Fibroblast of skin of right quadriceps (primary cell): ENCODE data around the gene RAD51C.
"Not testable (repeated sequence)": the region's sequence is repeated elsewhere in the genome, so short reads cannot be mapped to it uniquely, and the experiment has no call there.

Source experiments
- DNase-seq: peaks from one replicate; pipeline ENCODE4 v3.0.0-alpha.2; 2013

Gene RAD51C

GRCh38 chr17:58684462-58684861 lies 7.9 kb upstream of the RAD51C start:
- not testable (repeated sequence) for DNase-seq

- DNase-seq = no peak
These were observed 5.4 kb upstream of the RAD51C start for GRCh38 chr17:58686980-58687379.

GRCh38 chr17:58688521-58688920 lies 3.9 kb upstream of the RAD51C start:
- no peak for DNase-seq

GRCh38 chr17:58690033-58690432 lies 2.4 kb upstream of the RAD51C start:
- DNase-seq = not testable (repeated sequence)

- no peak for DNase-seq
These were observed 632 bp upstream of the RAD51C start, which contains the start of gene TEX14 for GRCh38 chr17:58691701-58692238. TSS of gene TEX14 (minus strand) at chr17:58692045. CDS start at chr17:58652001, 40,044 bp downstream.

GRCh38 chr17:58693208-58693607 lies 806 bp downstream of the RAD51C start:
- DNase-seq = no peak

- no peak for DNase-seq
These were observed 1.3 kb downstream of the RAD51C start for GRCh38 chr17:58693751-58694150.

GRCh38 chr17:58694302-58694701 lies 1.9 kb downstream of the RAD51C start:
- no peak for DNase-seq

GRCh38 chr17:58694826-58695225 lies 2.4 kb downstream of the RAD51C start:
- DNase-seq = no peak

- DNase-seq = no peak
These were observed 7.4 kb downstream of the RAD51C start for GRCh38 chr17:58699771-58700170.

- no peak for DNase-seq
These were observed 9.7 kb downstream of the RAD51C start for GRCh38 chr17:58702045-58702476.

- no peak for DNase-seq
These were observed 10.3 kb downstream of the RAD51C start for GRCh38 chr17:58702708-58703107.

- DNase-seq = peak; percentile 20
These were observed 10.9 kb downstream of the RAD51C start for GRCh38 chr17:58703137-58703915.

- no peak for DNase-seq
These were observed 11.5 kb downstream of the RAD51C start for GRCh38 chr17:58703916-58704286.

GRCh38 chr17:58706351-58707140 lies 14.1 kb downstream of the RAD51C start:
- no peak for DNase-seq

- DNase-seq = peak; percentile 55
These were observed 18.6 kb downstream of the RAD51C start for GRCh38 chr17:58710948-58711552.

GRCh38 chr17:58722274-58722673 lies 29.9 kb downstream of the RAD51C start:
- no peak for DNase-seq

GRCh38 chr17:58722696-58723095 lies 30.3 kb downstream of the RAD51C start:
- DNase-seq = no peak

- DNase-seq = peak; percentile 26
These were observed 36.4 kb downstream of the RAD51C start for GRCh38 chr17:58728798-58729197.

- no peak for DNase-seq
These were observed 38.5 kb downstream of the RAD51C start for GRCh38 chr17:58730937-58731336.

- no peak for DNase-seq
These were observed 41.6 kb downstream of the RAD51C start for GRCh38 chr17:58734040-58734439.

GRCh38 chr17:58734811-58735210 lies 42.4 kb downstream of the RAD51C start:
- DNase-seq = no peak

- peak; percentile 31 for DNase-seq
These were observed 48.8 kb downstream of the RAD51C start for GRCh38 chr17:58741121-58741625.
